Lower leg skin (tissue), 4 donors: Measurements from ENCODE around the gene BTBD18. TPM values are rescaled to one million over a fixed set of nuclear protein-coding genes. Genes with fewer than 3 reads are reported as not detected.

Source experiments
- DNase-seq, 2 donors: peaks; one replicate each; pipeline ENCODE4 v3.0.0-alpha.2; 2019; ENCODE audit warnings: low spot score in 2 of 2
- H3K4me3 ChIP-seq: fragments of 200-600 bp; sonication (generic); 2 replicates; pipeline ENCODE4 v1.5.1; 2017; ENCODE audit warnings: mild to moderate bottlenecking, low read depth; ENCODE audit not compliant: poor library complexity, severe bottlenecking
- POLR2A ChIP-seq, 2 donors: fragments of 450-650 bp; IDR thresholded peaks; one replicate each; pipeline ENCODE4 v1.6.1; 2016 to 2017; ENCODE audit warnings: antibody characterized with exemption in 2 of 2, mild to moderate bottlenecking in 1 of 2, moderate library complexity in 1 of 2
- WGBS, 2 donors: methylation state at CpG; one replicate each; pipeline ENCODE4 v1.1.5; 2018; 5-methylcytosine and 5-hydroxymethylcytosine counted together
- intact Hi-C: fragments of 100-400 bp; cut with DNase I; formaldehyde crosslinking; loops from one replicate; pipeline ENCODE4 v1.15.0; 2023; ENCODE audit warnings: low total_unique reads
- total RNA-seq, 4 donors: library from RNA; depleted of rRNA; stranded (reverse); fragments of >200 nt; gene quantifications; one replicate each; pipeline ENCODE4 v1.1.0, GENCODE V29; 2016
- TF ChIP-seq, protein P1 (sequence below), 3 donors: fragments of 450-650 bp; IDR thresholded peaks; one replicate each; pipeline ENCODE4 v1.5.1; 2016; ENCODE audit warnings: antibody characterized with exemption in 3 of 3, mild to moderate bottlenecking in 3 of 3, moderate library complexity in 2 of 3

Gene BTBD18
- total RNA-seq, 4 donors from 2014 or later = not detected

GRCh38 chr11:57746920-57747319 lies 4.7 kb downstream of the BTBD18 start:
- TF ChIP-seq POLR2A (IDR thresholded peaks at IDR 0.05) = no peak
- TF ChIP-seq, protein P1, sequence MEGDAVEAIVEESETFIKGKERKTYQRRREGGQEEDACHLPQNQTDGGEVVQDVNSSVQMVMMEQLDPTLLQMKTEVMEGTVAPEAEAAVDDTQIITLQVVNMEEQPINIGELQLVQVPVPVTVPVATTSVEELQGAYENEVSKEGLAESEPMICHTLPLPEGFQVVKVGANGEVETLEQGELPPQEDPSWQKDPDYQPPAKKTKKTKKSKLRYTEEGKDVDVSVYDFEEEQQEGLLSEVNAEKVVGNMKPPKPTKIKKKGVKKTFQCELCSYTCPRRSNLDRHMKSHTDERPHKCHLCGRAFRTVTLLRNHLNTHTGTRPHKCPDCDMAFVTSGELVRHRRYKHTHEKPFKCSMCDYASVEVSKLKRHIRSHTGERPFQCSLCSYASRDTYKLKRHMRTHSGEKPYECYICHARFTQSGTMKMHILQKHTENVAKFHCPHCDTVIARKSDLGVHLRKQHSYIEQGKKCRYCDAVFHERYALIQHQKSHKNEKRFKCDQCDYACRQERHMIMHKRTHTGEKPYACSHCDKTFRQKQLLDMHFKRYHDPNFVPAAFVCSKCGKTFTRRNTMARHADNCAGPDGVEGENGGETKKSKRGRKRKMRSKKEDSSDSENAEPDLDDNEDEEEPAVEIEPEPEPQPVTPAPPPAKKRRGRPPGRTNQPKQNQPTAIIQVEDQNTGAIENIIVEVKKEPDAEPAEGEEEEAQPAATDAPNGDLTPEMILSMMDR (IDR thresholded peaks at IDR 0.05) = no peak
- 79 to 98% methylated on average over 1 of the region's 1 CpG for WGBS, 2 donors
- intact Hi-C loops = no loop called here
- peak in 1 of 2 donors; percentile 4 for DNase-seq
- H3K4me3 ChIP-seq = no peak overlapping the region

DNA sequence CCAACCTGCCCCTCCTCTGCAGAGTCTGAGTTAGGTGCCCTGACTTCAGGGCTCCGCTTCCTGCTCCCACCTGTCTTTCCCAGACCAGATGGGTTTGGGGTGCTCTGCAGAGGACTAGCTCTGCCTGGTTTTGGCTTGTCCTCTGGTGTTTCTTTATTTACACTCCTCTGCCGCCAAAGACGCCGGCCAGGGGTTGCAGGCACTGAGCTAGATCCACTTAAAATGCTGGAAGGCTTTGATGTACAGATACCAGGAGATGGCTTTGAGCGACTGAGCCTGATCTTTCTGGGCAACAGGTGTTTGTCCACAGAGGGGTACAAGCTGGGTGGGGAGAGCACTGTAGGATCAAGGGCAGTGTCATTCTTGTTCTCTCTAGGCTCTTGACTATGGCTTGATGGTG lies 6.4 kb downstream of the BTBD18 start:
- H3K4me3 ChIP-seq = no peak overlapping the region
- TF ChIP-seq POLR2A (IDR thresholded peaks at IDR 0.05) = no peak
- TF ChIP-seq, protein P1 (IDR thresholded peaks at IDR 0.05) = no peak
- DNase-seq = peak in 1 of 2 donors; percentile 65
- WGBS, 2 donors = 85 to 86% methylated on average over 5 of the region's 5 CpGs
- intact Hi-C loops = no loop called here

GRCh38 chr11:57744357-57744756 lies 7.3 kb downstream of the BTBD18 start:
- H3K4me3 ChIP-seq = no peak overlapping the region
- WGBS, 2 donors = 78 to 87% methylated on average over 2 of the region's 2 CpGs
- no peak for TF ChIP-seq POLR2A (IDR thresholded peaks at IDR 0.05)
- TF ChIP-seq, protein P1 (IDR thresholded peaks at IDR 0.05) = no peak
- DNase-seq = peak in 1 of 2 donors; percentile 39
- intact Hi-C loops = no loop called here

DNA sequence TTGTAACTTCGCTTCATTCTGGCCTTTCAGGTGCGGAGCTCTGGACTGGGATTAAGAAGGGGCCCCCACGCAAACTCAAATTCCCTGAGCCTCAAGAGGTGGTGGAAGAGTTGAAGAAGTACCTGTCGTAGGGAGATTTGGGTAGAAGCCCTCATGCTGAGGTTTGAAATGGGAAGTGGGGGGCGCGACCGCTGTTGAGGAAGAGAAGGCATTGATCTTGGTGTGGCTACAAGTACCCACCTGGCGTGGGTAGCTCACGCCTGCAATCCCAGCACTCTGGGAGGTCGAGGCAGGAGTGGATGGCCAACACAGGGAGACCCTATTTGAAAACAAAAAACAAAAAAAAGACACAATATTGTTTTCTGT lies 9.5 kb downstream of the BTBD18 start:
- intact Hi-C loops = no loop called here
- peak in 1 of 2 donors; percentile 84 for DNase-seq
- TF ChIP-seq, protein P1 (IDR thresholded peaks at IDR 0.05) = no peak
- TF ChIP-seq POLR2A (IDR thresholded peaks at IDR 0.05) = no peak
- WGBS, 2 donors = 2 to 4% methylated on average over 10 of the region's 10 CpGs
- peak overlapping the region; percentile 88 for H3K4me3 ChIP-seq

GRCh38 chr11:57741132-57742086 lies 10.2 kb downstream of the BTBD18 start, which contains the start of gene SELENOH:
SELENOH (plus strand) TSS chr11:57741491; CDS start chr11:57741596, 105 bp downstream.
- TF ChIP-seq POLR2A (IDR thresholded peaks at IDR 0.05) = no peak
- TF ChIP-seq, protein P1 (IDR thresholded peaks at IDR 0.05) = no peak
- peak; percentile 96 to 99 for DNase-seq
- intact Hi-C loops = no loop called here
- WGBS, 2 donors = 1% methylated on average over 51 to 59 of the region's 75 CpGs
- H3K4me3 ChIP-seq = peak within 1 kb of the TSS; percentile 88
